ENCODE results near the gene KDM7A.
"Not testable (repeated sequence)": the region's sequence is repeated elsewhere in the genome, so short reads cannot be mapped to it uniquely, and the experiment has no call there.

The KDM7A gene

DNA sequence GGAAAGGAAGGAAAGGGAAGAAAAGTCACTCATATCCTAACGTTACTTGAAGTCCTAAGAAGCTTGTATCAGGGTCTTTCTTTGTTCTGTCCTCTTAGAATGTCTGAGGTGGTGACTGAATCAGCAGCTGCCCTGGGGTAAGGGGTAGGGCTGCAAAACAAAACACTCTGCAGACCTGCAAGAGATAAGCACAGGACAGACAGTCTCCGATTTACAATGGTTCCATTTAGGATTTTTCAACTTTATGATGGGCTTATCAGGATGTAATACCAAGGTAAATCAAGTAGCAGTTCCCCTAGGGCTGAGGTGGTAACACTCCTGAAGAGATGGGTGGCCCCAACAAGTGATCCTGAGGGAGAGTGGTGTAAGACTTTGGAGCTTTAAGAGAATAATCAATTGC is 16.5 kb downstream of the KDM7A start:
- no peak for DNase-seq (ENCODE audit: low read depth)

- DNase-seq (ENCODE audit: low read depth), result no peak
Observed at GRCh38 chr7:140159497-140159896, 17.3 kb downstream of the KDM7A start.

DNA sequence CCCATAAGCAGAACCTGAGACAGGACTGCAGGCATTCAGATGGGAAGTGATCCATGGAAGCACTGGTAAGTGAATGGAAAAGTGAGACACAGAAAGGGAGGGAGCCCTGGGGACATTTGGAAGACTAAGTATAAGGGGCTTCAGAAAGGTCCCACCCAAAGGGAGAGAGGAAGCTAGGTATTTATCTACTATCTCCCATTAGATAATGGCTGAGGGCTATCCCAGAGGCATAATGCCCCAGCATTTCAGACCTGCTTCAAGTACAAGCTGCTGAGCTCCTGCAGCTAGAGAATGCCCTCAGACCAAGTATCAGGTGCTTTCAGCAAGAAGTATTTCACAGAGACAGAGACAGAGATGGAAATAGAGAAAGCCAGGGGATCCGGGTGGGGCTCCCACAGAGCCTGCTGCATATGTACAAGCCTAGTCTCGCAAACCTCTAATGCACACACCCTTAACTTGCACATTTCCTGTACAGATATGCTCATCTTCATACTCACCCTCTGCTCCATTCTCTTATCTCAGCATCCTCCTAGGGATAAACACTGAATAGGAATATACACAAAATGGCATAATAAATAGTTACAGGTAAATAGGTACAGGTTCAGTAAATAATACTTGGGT is 20.2 kb downstream of the KDM7A start:
- no peak for DNase-seq (ENCODE audit: low read depth)

DNA sequence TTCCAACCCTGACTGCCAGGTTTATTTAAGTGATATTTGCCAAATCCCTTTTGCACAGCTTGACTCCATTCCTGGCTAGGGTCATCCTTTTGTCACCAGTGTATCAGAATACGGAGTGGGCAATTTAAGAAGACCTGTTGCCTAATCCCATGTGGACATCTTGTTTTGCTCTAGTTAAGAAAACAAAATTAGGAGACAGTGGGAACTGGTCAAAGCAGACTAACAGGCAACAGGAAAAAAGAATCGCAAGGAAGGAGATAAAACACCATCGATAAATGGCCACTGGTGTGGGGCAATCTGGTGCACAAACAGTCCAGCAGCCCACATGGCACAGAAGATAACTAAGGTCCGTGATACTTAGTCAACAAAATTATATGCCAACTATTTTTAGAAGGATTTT is 21.4 kb downstream of the KDM7A start:
- no peak for DNase-seq (ENCODE audit: low read depth)

DNA sequence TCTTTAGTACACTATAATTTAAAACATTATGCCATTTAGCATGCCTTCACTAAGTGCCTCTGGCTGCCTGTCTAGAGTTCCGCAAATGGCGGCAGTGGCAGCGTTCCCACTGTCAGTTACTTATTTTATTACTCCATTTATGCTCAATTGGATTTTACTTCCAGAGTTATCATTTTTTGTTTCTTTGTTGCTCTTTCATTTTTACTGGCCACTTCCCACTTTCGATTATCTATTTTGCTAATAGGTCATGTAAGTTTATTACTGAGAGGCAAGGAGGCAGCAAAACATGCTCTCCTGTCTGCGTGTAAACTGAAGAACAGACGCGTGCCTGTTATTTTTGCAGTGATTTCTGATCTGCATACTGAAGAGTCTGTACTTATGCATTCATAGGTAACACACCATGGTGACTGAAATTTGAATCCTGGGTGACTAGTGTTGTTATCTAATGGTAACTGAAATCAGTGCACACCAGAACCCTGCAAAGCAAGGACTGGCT is 23.1 kb downstream of the KDM7A start:
- DNase-seq (ENCODE audit: low read depth), result no peak

GRCh38 chr7:140146574-140146973 is 30.2 kb downstream of the KDM7A start:
- DNase-seq (ENCODE audit: low read depth), result no peak

GRCh38 chr7:140145709-140146108 is 31.1 kb downstream of the KDM7A start:
- no peak for DNase-seq (ENCODE audit: low read depth)

GRCh38 chr7:140144821-140145220 is 32.0 kb downstream of the KDM7A start:
- no peak for DNase-seq (ENCODE audit: low read depth)

DNA sequence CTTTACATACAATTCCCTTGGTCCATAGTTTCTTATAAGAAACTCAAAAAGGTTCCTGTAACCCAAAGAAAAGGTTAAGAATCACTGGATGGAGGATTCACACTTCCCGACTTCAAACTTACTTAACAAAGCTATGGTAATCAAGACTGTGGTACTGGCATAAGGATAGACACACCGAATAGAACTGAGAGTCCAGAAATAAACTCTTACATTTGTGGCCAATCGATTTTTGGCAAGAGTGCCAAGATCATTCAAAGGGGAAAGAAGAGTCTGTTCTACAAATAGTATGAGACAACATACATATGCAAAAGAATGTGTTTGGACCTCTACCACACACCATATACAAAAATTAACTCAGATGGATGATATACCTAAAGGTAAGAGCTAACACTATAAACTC is 32.8 kb downstream of the KDM7A start:
- no peak for DNase-seq (ENCODE audit: low read depth)

DNA sequence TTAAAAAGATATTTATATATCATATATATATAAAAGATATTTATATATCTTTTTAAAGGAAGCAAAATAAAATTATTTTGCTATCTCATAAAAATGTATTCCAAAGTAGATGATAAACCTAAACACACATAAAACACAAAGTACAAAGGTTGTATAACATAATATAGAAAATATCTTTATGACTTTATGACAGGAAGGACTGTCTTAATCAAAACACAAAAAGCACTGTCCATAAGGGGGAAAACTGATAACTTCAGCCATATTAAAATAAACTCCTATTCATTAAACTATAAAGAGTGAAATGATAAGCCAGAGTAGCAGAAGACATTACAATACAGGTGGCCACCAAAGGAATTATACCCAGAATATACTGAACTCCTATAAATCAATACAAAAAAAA is 34.8 kb downstream of the KDM7A start:
- DNase-seq (ENCODE audit: low read depth), result no peak

DNA sequence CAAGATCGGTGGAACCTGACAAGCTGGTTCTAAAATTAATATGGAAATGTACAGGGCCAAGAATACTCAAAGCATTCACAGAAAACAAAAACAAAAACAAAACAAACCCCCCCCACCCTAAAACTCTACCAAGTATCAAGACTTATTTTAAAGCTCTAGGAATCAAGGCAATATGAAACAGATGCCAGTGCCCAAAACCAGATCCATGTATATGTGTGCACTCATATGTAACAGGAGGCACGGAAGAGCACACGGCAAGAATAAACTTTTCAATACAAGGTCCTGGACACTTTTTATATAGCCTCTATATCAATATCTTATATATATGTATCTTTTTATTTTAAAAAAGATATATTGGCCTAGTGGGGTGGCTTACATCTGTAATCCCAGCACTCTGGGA is 35.5 kb downstream of the KDM7A start:
- DNase-seq (ENCODE audit: low read depth), result no peak

- no peak for DNase-seq (ENCODE audit: low read depth)
Observed at GRCh38 chr7:140137078-140137477, 39.7 kb downstream of the KDM7A start.

DNA sequence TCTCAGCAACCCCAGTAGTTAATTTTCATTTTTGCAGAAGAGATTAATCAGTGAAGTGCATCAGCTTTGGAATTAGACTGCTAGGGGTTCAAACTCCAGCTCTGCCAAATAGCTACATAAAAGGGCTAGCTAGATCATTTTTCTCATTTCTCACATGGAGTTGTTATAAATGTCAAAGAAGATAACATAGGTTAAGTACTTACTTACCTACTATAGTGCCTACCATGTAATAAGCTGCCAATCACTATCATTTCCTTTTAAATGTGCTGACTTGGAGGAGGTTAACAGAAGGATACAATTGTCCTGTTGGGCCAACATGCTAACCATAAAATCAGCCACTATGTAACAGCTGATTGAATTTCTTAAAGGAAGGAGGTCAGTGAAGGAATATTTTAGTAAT is 40.7 kb downstream of the KDM7A start:
- no peak for DNase-seq (ENCODE audit: low read depth)

DNA sequence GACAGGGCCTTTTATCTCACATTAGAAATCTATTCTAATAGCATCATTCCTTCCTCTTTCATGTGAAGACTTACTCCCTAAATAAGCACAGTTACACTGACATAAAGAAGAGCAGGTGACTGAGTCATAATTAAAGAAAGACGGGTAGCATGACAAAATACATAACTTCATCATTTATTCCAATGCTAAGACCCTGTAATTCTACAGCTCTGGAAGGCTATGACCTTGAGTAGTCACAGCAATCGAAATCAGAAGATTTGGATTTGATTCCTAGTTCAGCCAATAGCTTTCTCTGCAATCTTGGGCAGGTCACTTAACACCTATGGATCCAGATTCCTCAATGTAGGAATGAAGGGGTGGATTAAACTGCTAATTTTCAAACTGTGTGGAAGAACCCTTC is 42.7 kb downstream of the KDM7A start:
- no peak for DNase-seq (ENCODE audit: low read depth)

- DNase-seq (ENCODE audit: low read depth), result no peak
Observed at GRCh38 chr7:140127360-140128127, 49.2 kb downstream of the KDM7A start.

- no peak for DNase-seq (ENCODE audit: low read depth)
Observed at GRCh38 chr7:140126435-140127034, 50.2 kb downstream of the KDM7A start.

DNA sequence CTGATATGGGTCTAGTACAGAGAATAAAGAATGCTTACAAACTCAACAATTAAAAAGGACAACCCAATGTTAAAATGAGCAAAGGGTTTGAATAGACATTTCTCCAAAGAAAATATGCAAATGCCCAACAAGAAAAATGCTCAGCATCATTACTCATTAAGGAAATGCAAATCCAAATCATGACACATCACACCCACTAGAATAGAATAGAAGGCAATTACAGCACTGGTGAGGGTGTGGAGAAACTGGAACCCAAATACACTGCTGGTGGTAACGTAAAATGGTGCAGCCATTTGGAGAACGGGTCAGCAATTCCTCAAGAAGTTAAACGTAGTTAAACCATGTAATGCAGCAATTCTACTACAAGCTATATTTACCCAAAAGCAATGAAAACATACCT is 53.8 kb downstream of the KDM7A start:
- no peak for DNase-seq (ENCODE audit: low read depth)

GRCh38 chr7:140121326-140121725 is 55.5 kb downstream of the KDM7A start:
- no peak for DNase-seq (ENCODE audit: low read depth)

DNA sequence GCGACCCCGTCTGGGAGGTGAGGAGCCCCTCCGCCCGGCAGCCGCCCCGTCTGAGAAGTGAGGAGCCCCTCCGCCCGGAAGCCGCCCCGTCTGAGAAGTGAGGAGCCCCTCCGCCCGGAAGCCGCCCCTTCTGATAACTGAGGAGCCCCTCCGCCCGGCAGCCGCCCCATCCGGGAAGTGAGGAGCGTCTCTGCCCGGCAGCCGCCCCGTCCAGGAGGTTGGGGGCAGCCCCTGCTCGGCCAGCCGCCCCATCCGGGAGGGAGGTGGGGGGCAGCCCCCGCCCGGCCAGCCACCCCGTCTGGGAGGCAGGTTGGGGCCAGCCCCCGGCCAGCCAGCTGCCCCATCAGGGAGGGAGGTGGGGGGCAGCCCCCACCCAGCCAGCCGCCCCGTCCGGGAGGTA is 62.0 kb downstream of the KDM7A start:
- DNase-seq (ENCODE audit: low read depth), result not testable (repeated sequence)

DNA sequence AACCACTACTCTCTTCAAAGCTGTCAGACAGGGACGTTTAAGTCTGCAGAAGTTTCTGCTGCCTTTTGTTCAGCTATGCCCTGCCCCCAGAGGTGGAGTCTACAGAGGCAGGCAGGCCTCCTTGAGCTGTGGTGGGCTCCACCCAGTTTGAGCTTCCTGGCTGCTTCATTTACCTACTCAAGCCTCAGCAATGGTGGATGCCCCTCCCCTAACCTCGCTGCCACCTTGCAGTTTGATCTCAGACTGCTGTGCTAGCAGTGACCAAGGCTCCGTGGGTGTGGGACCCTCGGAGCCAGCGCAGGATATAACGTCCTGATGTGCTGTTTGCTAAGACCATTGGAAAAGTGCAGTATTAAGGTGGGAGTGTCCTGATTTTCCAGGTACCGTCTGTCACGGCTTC is 68.0 kb downstream of the KDM7A start:
- DNase-seq (ENCODE audit: low read depth), result not testable (repeated sequence)

GRCh38 chr7:140096459-140096858 is 80.3 kb downstream of the KDM7A start:
- no peak for DNase-seq (ENCODE audit: low read depth)

DNA sequence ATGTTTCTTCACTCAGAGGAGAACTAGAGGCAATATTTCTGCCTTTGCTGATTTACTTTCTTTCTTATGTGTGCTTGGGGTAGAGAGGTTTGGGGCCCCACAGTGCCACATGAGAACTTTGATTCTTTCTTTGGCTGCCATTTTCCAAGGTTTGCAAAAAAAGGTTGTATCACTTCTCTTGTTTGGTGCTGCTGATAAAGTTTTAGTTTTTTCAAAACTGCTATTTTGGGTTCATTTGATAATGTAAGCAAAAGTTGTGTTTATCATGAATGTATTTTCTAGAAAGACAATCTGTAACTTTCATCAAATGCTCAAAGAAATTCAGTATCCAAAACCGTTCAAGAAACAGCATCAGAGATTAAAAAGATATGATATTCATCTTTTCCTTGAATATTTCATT is 83.4 kb downstream of the KDM7A start:
- DNase-seq (ENCODE audit: low read depth), result no peak

DNA sequence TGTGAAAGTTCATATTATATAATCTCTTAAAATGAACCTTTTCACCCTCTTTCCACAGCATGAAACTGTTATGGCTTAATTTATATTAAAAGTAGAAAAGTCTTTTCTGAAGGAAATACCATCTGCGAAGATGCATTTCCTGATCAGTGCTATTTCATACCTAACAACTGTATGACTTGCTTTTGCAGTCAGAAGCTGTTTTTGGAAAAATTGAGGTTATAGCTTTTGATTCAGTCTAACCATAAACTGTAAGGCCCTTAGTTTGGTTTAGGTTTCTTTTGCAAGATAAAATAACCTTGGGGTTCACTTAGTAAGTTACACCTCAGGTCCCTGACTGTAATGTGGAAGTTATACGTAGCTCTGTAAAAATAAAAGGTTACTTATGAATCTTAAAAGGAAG is 91.3 kb downstream of the KDM7A start:
- DNase-seq (ENCODE audit: low read depth), result no peak

Data from stimulated activated CD8-positive, alpha-beta memory T cell treated with anti-CD3 and anti-CD28 coated beads, Interleukin-15, amount 100 ng/mL, for 1 hour (primary cell).